Retinal pigment epithelial cell (primary cell): ENCODE results near the gene FRMD7.

Source experiments
- DNase-seq: peaks from one replicate; pipeline ENCODE4 v3.0.0-alpha.2; 2010; ENCODE audit warnings: low read depth
- H3K4me3 ChIP-seq: 2 replicates; pipeline ENCODE4 v1.5.1; 2011; ENCODE audit warnings: mild to moderate bottlenecking, low read length, control low read depth, moderate library complexity
- CTCF ChIP-seq: conservative IDR thresholded peaks from 2 replicates; pipeline ENCODE4 v1.5.1; 2011; ENCODE audit warnings: low read depth, low read length, control low read depth, inconsistent platforms

The FRMD7 gene

GRCh38 chrX:132086672-132087071 is 41.1 kb downstream of the FRMD7 start:
- no peak for TF ChIP-seq CTCF
- DNase-seq = no peak
- H3K4me3 ChIP-seq = no peak overlapping the region

- DNase-seq = no peak
- TF ChIP-seq CTCF = no peak
- no peak overlapping the region for H3K4me3 ChIP-seq
These were observed 42.0 kb downstream of the FRMD7 start for GRCh38 chrX:132085786-132086185.

- H3K4me3 ChIP-seq = no peak overlapping the region
- DNase-seq = no peak
- TF ChIP-seq CTCF = no peak
These were observed 49.9 kb downstream of the FRMD7 start for GRCh38 chrX:132077912-132078311.

DNA sequence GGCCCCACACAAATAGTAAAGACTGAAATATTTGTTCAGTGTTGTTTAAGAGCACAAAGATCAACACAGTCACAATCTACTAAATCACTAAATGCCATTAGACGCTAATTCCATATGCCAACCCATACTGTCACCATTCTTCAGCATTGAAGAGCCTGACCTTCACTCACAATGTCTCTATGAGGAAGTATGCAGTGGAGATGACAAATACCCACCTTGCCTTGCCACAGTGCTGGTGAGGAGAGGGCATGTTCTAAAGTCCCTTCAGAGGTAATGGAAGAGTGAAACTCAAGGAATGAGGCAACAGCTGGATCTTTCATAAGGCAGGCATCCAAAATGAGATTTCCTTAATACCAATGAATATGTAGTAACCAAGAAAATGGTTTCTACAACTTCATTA is 50.4 kb downstream of the FRMD7 start:
- DNase-seq = no peak
- no peak overlapping the region for H3K4me3 ChIP-seq
- TF ChIP-seq CTCF = no peak

DNA sequence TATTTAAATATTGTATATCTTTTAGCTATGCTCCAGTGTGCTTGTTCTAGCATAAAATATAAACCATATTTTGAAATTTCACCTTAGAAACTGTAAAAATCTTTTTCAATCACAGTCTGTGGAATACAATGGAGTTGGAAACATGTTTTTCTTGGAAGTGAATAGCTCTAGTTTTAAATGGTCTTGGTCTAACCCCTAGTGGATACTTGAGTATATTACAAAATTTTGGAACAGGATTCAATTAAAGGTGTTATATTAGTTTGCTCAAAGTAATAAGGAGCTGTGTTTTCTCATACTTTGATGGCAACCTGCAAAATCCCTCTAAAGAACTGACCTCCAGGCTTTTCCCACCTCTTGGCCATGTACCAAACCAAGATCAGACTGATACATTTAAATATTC is 56.6 kb downstream of the FRMD7 start:
- no peak overlapping the region for H3K4me3 ChIP-seq
- peak; percentile 25 for TF ChIP-seq CTCF
- DNase-seq = no peak

GRCh38 chrX:132068405-132068804 is 59.4 kb downstream of the FRMD7 start:
- no peak overlapping the region for H3K4me3 ChIP-seq
- no peak for DNase-seq
- no peak for TF ChIP-seq CTCF

DNA sequence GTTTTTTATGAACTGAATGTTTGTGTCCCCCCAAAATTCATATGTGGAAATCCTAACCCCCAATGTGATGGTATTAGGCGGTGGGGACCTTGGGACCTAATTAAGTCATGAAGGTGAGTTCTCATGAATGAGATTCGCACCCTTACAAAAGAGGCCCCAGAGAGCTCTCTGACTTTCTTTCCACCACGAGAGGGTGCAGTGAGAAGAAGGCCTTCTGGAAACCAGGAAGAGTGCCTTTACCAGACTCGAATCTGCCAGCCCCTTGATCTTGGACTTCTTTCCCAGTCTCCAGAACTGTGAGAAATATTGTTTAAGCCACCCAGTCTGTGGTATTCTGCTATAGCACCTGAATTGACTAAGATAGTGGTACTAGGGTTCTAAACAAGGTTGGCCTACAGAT is 64.0 kb downstream of the FRMD7 start:
- no peak overlapping the region for H3K4me3 ChIP-seq
- no peak for DNase-seq
- TF ChIP-seq CTCF = no peak
